Activated naive CD8-positive, alpha-beta T cell treated with anti-CD3 and anti-CD28 coated beads for 36 hours (primary cell): ENCODE data around the gene MAS1L. TPM values are rescaled to one million over a fixed set of nuclear protein-coding genes. Genes with fewer than 3 reads are reported as not detected.

Experiments used
- DNase-seq: peaks from one replicate; pipeline ENCODE4 v3.0.0; 2021
- H3K27ac Mint-ChIP-seq: one replicate; pipeline ENCODE4 v1.8.0; 2022; ENCODE audit warnings: mild to moderate bottlenecking, moderate library complexity, mixed read lengths
- H3K27me3 Mint-ChIP-seq: one replicate; pipeline ENCODE4 v1.8.0; 2022; ENCODE audit warnings: mild to moderate bottlenecking, mixed read lengths
- H3K36me3 Mint-ChIP-seq: one replicate; pipeline ENCODE4 v1.8.0; 2021; ENCODE audit warnings: mild to moderate bottlenecking, mixed read lengths
- H3K4me1 Mint-ChIP-seq: one replicate; pipeline ENCODE4 v1.8.0; 2021; ENCODE audit warnings: mixed read lengths
- H3K4me3 Mint-ChIP-seq: one replicate; pipeline ENCODE4 v1.8.0; 2022; ENCODE audit warnings: mild to moderate bottlenecking, moderate library complexity, mixed read lengths
- H3K9me3 Mint-ChIP-seq: one replicate; pipeline ENCODE4 v1.8.0; 2022; ENCODE audit warnings: mixed read lengths
- total RNA-seq, 2 experiments: library from RNA; stranded (reverse); gene quantifications; one replicate each; pipeline ENCODE4 v1.2.3, GENCODE V29; 2021

Gene MAS1L
- not detected for total RNA-seq

DNA sequence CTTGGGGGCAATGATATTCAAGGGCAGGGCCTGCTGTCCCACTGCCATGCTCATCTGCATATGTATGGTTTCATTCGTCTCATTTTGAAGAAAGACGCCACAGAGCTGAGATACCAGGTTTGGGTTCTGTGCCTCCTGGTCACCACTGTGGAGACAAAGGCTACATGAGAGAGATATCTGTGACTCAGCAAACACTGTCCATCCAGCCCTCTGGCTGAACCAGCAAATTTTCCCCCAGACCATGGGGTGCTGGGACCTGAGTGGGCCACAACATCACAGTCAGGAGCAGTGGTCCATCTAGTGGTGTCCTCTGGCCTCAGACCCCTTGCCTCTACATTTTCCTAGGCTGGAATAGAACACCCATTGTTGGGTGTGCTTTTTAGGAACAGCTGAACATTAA lies at the start of gene MAS1L:
MAS1L (minus strand) TSS at position 297 of the 400 bp plus-strand sequence; CDS start at position 243, 54 bp downstream.
- H3K27me3 Mint-ChIP-seq = peaks cover 28% of the 10 kb centered on the region
- no peaks in the 10 kb centered on the region for H3K36me3 Mint-ChIP-seq
- H3K4me1 Mint-ChIP-seq = peaks cover 2% of the 10 kb centered on the region
- H3K9me3 Mint-ChIP-seq = no peaks in the 10 kb centered on the region
- no peak within 1 kb of the TSS for H3K4me3 Mint-ChIP-seq
- DNase-seq = no peak
- H3K27ac Mint-ChIP-seq = no peak within 1 kb of the TSS

- no peak overlapping the region for H3K27ac Mint-ChIP-seq
- H3K4me1 Mint-ChIP-seq = peaks cover 6% of the 10 kb centered on the region
- no peaks in the 10 kb centered on the region for H3K9me3 Mint-ChIP-seq
- H3K4me3 Mint-ChIP-seq = no peak overlapping the region
- DNase-seq = no peak
- no peaks in the 10 kb centered on the region for H3K36me3 Mint-ChIP-seq
- peaks cover 15% of the 10 kb centered on the region for H3K27me3 Mint-ChIP-seq
Measured at GRCh38 chr6:29532320-29532951, 44.7 kb upstream of the MAS1L start.

DNA sequence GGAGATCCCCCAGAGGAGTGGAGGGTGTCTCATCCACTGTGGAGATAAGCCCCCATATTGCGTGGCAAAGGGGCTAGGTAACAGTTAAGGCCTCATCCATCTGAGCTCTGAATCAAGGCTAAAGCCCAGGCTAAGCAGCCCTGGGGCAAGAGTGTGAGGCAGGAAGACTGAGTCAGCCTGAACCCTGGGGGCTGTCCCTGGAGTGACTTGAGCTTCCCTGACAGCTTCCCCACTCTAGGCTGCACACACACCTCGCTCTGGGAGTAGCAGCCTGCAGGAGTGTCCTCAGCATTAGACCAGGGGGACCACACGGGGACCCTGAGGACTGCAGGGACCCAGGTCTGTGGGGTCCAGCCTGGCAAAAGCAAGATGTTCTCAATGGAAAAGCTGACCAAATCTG lies 43.9 kb upstream of the MAS1L start:
- no peaks in the 10 kb centered on the region for H3K9me3 Mint-ChIP-seq
- no peak overlapping the region for H3K27ac Mint-ChIP-seq
- H3K4me1 Mint-ChIP-seq = peaks cover 3% of the 10 kb centered on the region
- DNase-seq = peak; percentile 22
- H3K4me3 Mint-ChIP-seq = no peak overlapping the region
- H3K36me3 Mint-ChIP-seq = no peaks in the 10 kb centered on the region
- peaks cover 15% of the 10 kb centered on the region for H3K27me3 Mint-ChIP-seq

- Mint-ChIP-seq H3K4me3 (no peak overlapping the region), H3K27me3 (peaks cover 22% of the 10 kb centered on the region), H3K9me3 (no peaks in the 10 kb centered on the region), H3K27ac (no peak overlapping the region), H3K4me1 (peaks cover 3% of the 10 kb centered on the region), H3K36me3 (no peaks in the 10 kb centered on the region)
- no peak for DNase-seq
Measured at GRCh38 chr6:29530671-29531310, 43.0 kb upstream of the MAS1L start.

DNA sequence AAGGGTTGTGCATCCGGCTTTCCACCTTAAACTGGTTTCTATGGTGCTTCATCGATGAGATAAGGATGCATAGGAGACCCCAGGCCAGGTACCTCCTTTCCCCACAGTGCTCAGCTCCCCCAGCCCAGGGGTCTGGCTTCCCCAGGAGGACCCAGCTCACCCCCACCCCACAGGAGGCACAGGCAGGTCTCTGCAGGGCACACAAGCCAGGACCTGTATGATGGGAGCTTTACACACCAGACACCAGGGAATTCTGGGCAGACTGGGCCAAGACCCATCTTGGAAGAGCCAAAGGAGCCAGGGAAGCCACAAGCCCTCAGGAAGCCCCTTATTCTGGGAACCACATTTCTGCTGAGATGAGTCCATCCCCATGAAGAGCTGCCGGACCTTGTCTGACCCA lies 42.2 kb upstream of the MAS1L start:
- peaks cover 3% of the 10 kb centered on the region for H3K4me1 Mint-ChIP-seq
- no peaks in the 10 kb centered on the region for H3K36me3 Mint-ChIP-seq
- peaks cover 31% of the 10 kb centered on the region for H3K27me3 Mint-ChIP-seq
- DNase-seq = no peak
- no peak overlapping the region for H3K4me3 Mint-ChIP-seq
- H3K27ac Mint-ChIP-seq = no peak overlapping the region
- H3K9me3 Mint-ChIP-seq = no peaks in the 10 kb centered on the region

DNA sequence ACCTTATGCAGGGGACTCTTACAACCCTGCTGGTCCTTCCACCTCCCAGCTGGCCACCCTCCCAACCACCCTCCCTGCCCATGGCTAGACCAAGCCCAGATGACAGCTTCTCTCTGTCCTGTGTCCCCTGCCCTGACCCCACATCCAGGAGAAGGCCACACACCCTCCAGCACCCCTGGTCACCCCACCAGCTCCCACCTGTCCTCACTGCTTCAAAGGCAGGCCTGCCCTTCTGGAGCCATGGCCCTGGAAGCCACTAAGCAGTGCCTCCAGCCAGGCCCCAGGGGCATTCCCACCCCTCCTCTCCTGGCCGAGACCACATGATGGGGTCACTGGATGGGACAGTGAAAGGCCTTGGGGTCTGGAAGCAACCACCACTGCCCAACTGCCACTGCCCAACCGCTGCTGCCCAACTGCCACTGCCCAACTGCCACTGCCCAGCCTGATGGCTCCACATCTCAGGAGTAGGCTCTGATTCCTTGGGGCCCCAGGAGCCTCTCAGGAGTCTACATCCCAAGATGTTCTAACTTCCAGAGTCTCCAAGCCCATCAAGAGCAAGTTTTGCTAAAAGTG lies 41.3 kb upstream of the MAS1L start:
- Mint-ChIP-seq H3K9me3 (no peaks in the 10 kb centered on the region), H3K27me3 (peaks cover 38% of the 10 kb centered on the region), H3K27ac (no peak overlapping the region), H3K4me1 (peaks cover 3% of the 10 kb centered on the region), H3K36me3 (no peaks in the 10 kb centered on the region), H3K4me3 (no peak overlapping the region)
- DNase-seq = no peak

- H3K4me1 Mint-ChIP-seq = peaks cover 3% of the 10 kb centered on the region
- H3K27me3 Mint-ChIP-seq = peaks cover 37% of the 10 kb centered on the region
- DNase-seq = no peak
- H3K27ac Mint-ChIP-seq = no peak overlapping the region
- H3K9me3 Mint-ChIP-seq = no peaks in the 10 kb centered on the region
- no peaks in the 10 kb centered on the region for H3K36me3 Mint-ChIP-seq
- no peak overlapping the region for H3K4me3 Mint-ChIP-seq
Measured at GRCh38 chr6:29528300-29528931, 40.7 kb upstream of the MAS1L start.

DNA sequence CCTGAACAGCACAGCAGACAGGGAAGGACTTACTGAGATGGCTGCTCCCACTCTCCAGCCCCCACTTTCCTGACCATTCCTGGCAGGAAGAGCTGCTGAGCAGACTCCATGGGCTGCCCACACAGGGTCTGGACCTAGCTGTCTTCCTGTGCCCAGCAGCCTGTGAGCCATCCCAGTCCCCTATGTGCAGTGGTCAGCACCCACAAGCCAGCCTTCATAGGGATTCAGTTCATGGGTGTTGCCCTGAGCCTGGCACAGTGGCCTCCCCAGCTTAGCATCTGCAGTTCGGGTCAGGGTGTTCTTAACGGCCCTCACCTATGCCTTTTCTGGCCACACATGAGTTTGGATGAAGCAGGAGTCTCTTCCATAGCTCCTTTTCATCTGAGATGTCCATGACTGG lies 39.8 kb upstream of the MAS1L start:
- H3K27ac Mint-ChIP-seq = no peak overlapping the region
- no peak overlapping the region for H3K4me3 Mint-ChIP-seq
- H3K36me3 Mint-ChIP-seq = no peaks in the 10 kb centered on the region

GRCh38 chr6:29527126-29527525 lies 39.4 kb upstream of the MAS1L start:
- Mint-ChIP-seq H3K4me3 (no peak overlapping the region), H3K4me1 (peaks cover 6% of the 10 kb centered on the region), H3K27ac (no peak overlapping the region), H3K27me3 (peaks cover 43% of the 10 kb centered on the region), H3K36me3 (no peaks in the 10 kb centered on the region), H3K9me3 (peaks cover 3% of the 10 kb centered on the region)
- DNase-seq = no peak

More for the DNA sequence above, 39.8 kb upstream of the MAS1L start:
- H3K9me3 Mint-ChIP-seq = peaks cover 3% of the 10 kb centered on the region
- no peak for DNase-seq
- H3K27me3 Mint-ChIP-seq = peaks cover 43% of the 10 kb centered on the region
- peaks cover 6% of the 10 kb centered on the region for H3K4me1 Mint-ChIP-seq

DNA sequence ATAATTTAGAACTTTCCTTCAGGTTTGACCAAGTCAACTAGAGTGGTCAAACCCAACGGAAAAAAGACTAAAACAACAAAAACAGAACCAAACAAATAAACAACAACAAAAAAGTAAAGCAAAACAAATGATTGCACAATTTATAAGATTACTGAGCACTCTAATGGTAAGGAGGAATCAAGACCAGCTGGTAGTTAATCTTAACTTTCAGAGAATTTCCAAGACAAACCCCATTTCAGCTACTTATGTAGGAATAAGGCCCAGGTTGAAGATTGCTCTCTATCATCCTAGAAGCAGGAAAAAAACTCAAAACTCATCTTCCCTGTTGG lies 37.5 kb upstream of the MAS1L start:
- Mint-ChIP-seq H3K27ac (no peak overlapping the region), H3K4me1 (peaks cover 6% of the 10 kb centered on the region), H3K4me3 (no peak overlapping the region), H3K27me3 (peaks cover 43% of the 10 kb centered on the region), H3K9me3 (peaks cover 3% of the 10 kb centered on the region), H3K36me3 (no peaks in the 10 kb centered on the region)
- no peak for DNase-seq

DNA sequence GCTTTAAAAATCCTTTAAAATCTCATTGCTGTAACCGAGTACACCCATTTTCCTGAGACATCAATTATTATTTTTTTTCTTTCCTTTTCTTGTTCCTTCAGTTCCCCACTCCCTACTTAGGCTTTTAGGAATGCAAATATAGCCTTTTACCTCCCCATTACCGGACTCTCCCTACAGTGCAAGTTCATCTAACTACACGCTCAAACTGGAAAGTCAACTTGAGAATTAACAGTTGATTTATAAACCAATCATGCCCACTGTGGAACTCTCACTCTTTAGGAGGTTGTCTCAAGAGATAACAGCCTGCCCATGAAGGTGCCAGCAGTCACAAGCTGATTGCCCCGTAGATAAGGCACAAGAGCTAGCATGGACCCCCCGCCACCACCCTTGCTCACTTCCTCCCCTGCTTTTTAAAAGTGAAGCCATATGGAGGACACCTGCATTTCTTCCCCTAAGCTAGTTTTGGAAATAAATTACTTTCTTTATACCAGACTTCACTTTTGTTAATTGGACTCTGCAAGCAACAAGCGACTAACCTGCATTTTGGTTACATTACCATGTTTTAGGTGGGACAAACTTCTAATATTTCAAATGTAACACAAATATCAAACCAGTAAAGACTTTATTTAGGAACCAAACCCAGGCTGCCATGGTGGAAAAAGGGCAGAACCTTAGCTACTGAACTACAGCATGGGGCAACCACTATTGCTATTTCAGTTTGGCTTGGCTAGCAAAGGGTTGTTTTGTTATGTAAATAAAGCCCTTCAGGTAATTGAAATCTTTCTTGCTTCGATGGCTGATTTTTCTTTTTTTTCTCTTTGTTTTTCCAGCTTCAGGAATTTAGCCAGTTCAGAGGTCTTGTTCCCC lies 36.9 kb upstream of the MAS1L start:
- no peaks in the 10 kb centered on the region for H3K36me3 Mint-ChIP-seq
- no peak overlapping the region for H3K4me3 Mint-ChIP-seq
- peaks cover 6% of the 10 kb centered on the region for H3K4me1 Mint-ChIP-seq
- H3K27ac Mint-ChIP-seq = no peak overlapping the region
- H3K9me3 Mint-ChIP-seq = peaks cover 3% of the 10 kb centered on the region
- H3K27me3 Mint-ChIP-seq = peaks cover 43% of the 10 kb centered on the region
- DNase-seq = no peak

- no peak overlapping the region for H3K4me3 Mint-ChIP-seq
- H3K27ac Mint-ChIP-seq = no peak overlapping the region
- no peak for DNase-seq
- peaks cover 40% of the 10 kb centered on the region for H3K27me3 Mint-ChIP-seq
- no peaks in the 10 kb centered on the region for H3K36me3 Mint-ChIP-seq
- H3K9me3 Mint-ChIP-seq = peaks cover 3% of the 10 kb centered on the region
- peaks cover 6% of the 10 kb centered on the region for H3K4me1 Mint-ChIP-seq
Measured at GRCh38 chr6:29524044-29524443, 36.3 kb upstream of the MAS1L start.

DNA sequence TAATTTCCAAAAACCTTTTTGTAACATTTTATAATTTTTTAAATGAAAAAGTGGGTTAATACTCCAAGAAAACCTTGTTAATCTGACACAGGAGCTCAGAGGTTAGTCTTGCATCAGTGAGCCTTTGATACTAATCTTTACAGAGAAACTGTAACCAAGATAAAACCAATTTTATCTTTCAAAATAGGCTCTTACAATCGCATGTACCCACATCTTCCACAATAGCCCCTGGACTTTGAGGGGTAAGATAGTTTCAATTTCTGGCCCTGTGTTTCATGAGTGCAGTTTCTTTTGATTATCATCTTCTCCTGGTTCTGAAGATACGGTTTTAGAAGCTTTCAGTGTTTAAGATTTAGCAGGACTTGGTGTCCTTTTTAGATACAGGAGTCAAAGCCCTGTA lies 34.5 kb upstream of the MAS1L start:
- peaks cover 3% of the 10 kb centered on the region for H3K9me3 Mint-ChIP-seq
- peaks cover 3% of the 10 kb centered on the region for H3K4me1 Mint-ChIP-seq
- H3K27ac Mint-ChIP-seq = no peak overlapping the region
- DNase-seq = no peak
- no peak overlapping the region for H3K4me3 Mint-ChIP-seq
- peaks cover 32% of the 10 kb centered on the region for H3K27me3 Mint-ChIP-seq
- H3K36me3 Mint-ChIP-seq = no peaks in the 10 kb centered on the region

GRCh38 chr6:29521006-29521680 lies 33.4 kb upstream of the MAS1L start:
- Mint-ChIP-seq H3K4me1 (peaks cover 8% of the 10 kb centered on the region), H3K9me3 (peaks cover 3% of the 10 kb centered on the region), H3K27ac (no peak overlapping the region), H3K36me3 (no peaks in the 10 kb centered on the region), H3K27me3 (peaks cover 28% of the 10 kb centered on the region), H3K4me3 (no peak overlapping the region)
- no peak for DNase-seq
